ENCODE data around the gene NCAM1. TPM values are rescaled to one million over a fixed set of nuclear protein-coding genes. Genes with fewer than 3 reads are reported as not detected.

The NCAM1 gene
- total RNA-seq, 1 experiment from 2014 or later, result 5.9 TPM

DNA sequence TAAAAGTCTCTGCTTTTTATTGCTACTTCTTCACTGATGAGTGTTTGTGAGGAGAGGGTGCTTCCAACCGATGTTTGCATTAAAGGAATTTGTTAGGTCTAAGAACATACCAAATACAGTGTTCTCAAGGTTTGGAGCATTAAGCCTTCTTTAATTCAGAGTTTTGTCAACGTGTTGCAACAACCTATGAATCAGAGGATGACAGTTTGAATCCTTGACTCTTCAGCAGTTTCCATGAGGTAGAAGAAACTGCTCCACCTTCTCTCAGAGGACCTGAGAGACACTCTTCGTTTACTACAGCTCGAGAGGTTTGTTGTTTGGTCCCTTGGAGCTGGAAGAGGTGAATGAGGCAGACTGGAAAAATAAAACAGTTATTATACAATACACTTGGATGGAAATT, 55.7 kb downstream of the NCAM1 start (continued):
- TF ChIP-seq, protein P1, sequence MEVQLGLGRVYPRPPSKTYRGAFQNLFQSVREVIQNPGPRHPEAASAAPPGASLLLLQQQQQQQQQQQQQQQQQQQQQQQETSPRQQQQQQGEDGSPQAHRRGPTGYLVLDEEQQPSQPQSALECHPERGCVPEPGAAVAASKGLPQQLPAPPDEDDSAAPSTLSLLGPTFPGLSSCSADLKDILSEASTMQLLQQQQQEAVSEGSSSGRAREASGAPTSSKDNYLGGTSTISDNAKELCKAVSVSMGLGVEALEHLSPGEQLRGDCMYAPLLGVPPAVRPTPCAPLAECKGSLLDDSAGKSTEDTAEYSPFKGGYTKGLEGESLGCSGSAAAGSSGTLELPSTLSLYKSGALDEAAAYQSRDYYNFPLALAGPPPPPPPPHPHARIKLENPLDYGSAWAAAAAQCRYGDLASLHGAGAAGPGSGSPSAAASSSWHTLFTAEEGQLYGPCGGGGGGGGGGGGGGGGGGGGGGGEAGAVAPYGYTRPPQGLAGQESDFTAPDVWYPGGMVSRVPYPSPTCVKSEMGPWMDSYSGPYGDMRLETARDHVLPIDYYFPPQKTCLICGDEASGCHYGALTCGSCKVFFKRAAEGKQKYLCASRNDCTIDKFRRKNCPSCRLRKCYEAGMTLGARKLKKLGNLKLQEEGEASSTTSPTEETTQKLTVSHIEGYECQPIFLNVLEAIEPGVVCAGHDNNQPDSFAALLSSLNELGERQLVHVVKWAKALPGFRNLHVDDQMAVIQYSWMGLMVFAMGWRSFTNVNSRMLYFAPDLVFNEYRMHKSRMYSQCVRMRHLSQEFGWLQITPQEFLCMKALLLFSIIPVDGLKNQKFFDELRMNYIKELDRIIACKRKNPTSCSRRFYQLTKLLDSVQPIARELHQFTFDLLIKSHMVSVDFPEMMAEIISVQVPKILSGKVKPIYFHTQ (CRISPR knock-in tag; IDR thresholded peaks at IDR 0.05), result no peak
- TF ChIP-seq FOXP1 (CRISPR knock-in tag; IDR thresholded peaks at IDR 0.05; ENCODE audit: borderline replicate concordance) (no peak), ZNF263 (CRISPR knock-in tag; IDR thresholded peaks at IDR 0.05; ENCODE audit: low read depth) (no peak), TP53 (CRISPR knock-in tag; IDR thresholded peaks at IDR 0.05) (no peak), ESRRA (CRISPR knock-in tag; IDR thresholded peaks at IDR 0.05; ENCODE audit: borderline replicate concordance) (no peak), ZBTB21 (CRISPR knock-in tag; IDR thresholded peaks at IDR 0.05; ENCODE audit: borderline replicate concordance) (no peak), EMX1 (CRISPR knock-in tag; IDR thresholded peaks at IDR 0.05) (no peak)
- TF ChIP-seq, protein P2, sequence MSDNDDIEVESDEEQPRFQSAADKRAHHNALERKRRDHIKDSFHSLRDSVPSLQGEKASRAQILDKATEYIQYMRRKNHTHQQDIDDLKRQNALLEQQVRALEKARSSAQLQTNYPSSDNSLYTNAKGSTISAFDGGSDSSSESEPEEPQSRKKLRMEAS (CRISPR knock-in tag; IDR thresholded peaks at IDR 0.05), result no peak
- TF ChIP-seq, protein P3, sequence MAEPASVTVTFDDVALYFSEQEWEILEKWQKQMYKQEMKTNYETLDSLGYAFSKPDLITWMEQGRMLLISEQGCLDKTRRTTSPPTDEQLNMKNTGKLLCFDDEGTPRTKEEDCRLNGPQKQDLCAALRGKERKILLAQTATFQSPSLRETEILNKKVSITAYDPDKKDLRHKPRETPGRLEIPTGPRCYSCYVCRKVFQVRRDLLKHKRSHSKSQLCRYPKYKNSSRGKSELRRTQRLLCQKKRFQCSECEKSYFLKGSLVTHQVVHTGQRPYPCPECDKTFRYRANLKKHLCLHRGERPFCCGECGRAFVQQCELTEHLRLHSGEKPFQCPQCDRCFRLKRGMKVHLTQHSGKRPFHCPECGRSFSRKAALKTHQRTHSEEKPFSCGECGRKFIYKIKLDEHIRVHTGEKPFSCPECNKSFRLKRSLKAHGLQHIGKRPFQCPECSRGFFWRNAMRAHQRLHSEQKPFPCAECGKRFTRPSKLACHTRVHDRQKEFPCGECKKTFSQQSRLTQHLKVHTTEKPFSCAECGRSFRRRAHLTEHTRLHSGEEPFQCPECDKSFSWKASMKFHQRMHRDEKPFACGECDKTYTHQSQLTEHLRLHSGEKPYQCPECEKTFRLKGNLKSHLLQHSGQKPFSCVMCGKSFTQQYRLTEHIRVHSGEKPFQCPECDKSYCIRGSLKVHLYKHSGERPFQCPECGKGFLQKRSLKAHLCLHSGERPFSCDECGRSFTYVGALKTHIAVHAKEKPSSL (CRISPR knock-in tag; conservative IDR thresholded peaks at IDR 0.05), result no peak

DNA sequence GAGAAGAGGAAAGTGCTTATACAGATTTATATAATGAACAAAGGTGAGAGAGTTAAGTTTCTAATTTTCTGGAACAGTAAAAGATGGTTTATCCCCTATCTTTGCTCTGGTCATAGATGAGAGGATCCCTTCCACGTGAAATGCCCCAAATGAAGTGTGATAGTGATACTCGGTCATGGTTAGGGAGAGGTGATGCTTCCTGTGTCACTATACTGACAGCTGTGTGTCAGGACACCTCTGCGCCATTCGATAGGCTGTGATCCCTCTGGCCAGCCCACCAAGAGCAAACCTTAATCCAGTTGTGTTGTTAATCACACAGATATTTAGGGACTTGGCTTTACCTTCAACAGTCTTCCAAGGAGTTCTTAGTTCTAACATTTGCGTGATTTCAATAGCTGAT, 57.7 kb downstream of the NCAM1 start:
- H3K4me3 Mint-ChIP-seq, result no peak overlapping the region
- H3K36me3 Mint-ChIP-seq, result no peaks in the 10 kb centered on the region
- CTCF ChIA-PET, result no interaction called here

DNA sequence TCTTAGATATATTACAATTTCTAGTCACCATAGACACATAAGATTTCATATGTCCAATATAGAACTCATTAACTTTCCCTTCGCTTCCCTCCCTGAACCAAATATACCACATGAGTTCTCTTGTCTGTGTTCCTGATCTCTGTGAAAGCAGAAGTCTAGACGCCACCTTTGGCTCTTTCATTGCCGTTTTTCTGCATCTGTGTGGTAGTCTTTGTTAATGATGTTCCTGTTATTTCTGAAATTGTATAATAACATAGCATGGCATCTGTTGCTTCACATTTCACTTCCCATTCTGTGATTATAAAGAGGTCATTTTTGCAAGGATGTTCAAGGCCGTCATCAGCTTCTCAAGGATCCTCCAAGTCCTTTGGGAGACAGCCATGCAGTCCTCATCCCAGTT, 58.5 kb downstream of the NCAM1 start:
- Mint-ChIP-seq H3K9me3 (no peaks in the 10 kb centered on the region), H3K27me3 (ENCODE audit: low read depth) (no peaks in the 10 kb centered on the region), H3K27ac (no peak overlapping the region), H3K4me3 (no peak overlapping the region), H3K4me1 (no peaks in the 10 kb centered on the region), H3K36me3 (no peaks in the 10 kb centered on the region)
- DNase-seq (ENCODE audit: low spot score), result no peak
- ATAC-seq, result no peak
- ChIA-PET POLR2A (no interaction called here), CTCF (no interaction called here)
- TF ChIP-seq FOXJ3 (CRISPR knock-in tag; IDR thresholded peaks at IDR 0.05; ENCODE audit: borderline replicate concordance) (no peak), HMGA2 (CRISPR knock-in tag; IDR thresholded peaks at IDR 0.05) (no peak), ESRRA (CRISPR knock-in tag; IDR thresholded peaks at IDR 0.05; ENCODE audit: borderline replicate concordance) (no peak), ZNF232 (CRISPR knock-in tag; IDR thresholded peaks at IDR 0.05) (no peak), ZNF671 (CRISPR knock-in tag; IDR thresholded peaks at IDR 0.05) (no peak), NR2C2 (CRISPR knock-in tag; IDR thresholded peaks at IDR 0.05) (no peak), ETV6 (CRISPR knock-in tag; IDR thresholded peaks at IDR 0.05) (no peak), SMAD4 (CRISPR knock-in tag; IDR thresholded peaks at IDR 0.05) (no peak), TEAD4 (CRISPR knock-in tag; IDR thresholded peaks at IDR 0.05) (no peak)
- TF ChIP-seq, protein P4, sequence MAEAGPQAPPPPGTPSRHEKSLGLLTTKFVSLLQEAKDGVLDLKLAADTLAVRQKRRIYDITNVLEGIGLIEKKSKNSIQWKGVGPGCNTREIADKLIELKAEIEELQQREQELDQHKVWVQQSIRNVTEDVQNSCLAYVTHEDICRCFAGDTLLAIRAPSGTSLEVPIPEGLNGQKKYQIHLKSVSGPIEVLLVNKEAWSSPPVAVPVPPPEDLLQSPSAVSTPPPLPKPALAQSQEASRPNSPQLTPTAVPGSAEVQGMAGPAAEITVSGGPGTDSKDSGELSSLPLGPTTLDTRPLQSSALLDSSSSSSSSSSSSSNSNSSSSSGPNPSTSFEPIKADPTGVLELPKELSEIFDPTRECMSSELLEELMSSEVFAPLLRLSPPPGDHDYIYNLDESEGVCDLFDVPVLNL (CRISPR knock-in tag; IDR thresholded peaks at IDR 0.05; ENCODE audit: borderline replicate concordance, low read depth), result no peak
- TF ChIP-seq, protein P5, sequence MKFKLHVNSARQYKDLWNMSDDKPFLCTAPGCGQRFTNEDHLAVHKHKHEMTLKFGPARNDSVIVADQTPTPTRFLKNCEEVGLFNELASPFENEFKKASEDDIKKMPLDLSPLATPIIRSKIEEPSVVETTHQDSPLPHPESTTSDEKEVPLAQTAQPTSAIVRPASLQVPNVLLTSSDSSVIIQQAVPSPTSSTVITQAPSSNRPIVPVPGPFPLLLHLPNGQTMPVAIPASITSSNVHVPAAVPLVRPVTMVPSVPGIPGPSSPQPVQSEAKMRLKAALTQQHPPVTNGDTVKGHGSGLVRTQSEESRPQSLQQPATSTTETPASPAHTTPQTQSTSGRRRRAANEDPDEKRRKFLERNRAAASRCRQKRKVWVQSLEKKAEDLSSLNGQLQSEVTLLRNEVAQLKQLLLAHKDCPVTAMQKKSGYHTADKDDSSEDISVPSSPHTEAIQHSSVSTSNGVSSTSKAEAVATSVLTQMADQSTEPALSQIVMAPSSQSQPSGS (CRISPR knock-in tag; IDR thresholded peaks at IDR 0.05; ENCODE audit: borderline replicate concordance, low read depth), result no peak
- TF ChIP-seq, protein P2 (CRISPR knock-in tag; IDR thresholded peaks at IDR 0.05), result no peak
- TF ChIP-seq, protein P6, sequence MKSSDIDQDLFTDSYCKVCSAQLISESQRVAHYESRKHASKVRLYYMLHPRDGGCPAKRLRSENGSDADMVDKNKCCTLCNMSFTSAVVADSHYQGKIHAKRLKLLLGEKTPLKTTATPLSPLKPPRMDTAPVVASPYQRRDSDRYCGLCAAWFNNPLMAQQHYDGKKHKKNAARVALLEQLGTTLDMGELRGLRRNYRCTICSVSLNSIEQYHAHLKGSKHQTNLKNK (CRISPR knock-in tag; IDR thresholded peaks at IDR 0.05), result no peak
- TF ChIP-seq, protein P7, sequence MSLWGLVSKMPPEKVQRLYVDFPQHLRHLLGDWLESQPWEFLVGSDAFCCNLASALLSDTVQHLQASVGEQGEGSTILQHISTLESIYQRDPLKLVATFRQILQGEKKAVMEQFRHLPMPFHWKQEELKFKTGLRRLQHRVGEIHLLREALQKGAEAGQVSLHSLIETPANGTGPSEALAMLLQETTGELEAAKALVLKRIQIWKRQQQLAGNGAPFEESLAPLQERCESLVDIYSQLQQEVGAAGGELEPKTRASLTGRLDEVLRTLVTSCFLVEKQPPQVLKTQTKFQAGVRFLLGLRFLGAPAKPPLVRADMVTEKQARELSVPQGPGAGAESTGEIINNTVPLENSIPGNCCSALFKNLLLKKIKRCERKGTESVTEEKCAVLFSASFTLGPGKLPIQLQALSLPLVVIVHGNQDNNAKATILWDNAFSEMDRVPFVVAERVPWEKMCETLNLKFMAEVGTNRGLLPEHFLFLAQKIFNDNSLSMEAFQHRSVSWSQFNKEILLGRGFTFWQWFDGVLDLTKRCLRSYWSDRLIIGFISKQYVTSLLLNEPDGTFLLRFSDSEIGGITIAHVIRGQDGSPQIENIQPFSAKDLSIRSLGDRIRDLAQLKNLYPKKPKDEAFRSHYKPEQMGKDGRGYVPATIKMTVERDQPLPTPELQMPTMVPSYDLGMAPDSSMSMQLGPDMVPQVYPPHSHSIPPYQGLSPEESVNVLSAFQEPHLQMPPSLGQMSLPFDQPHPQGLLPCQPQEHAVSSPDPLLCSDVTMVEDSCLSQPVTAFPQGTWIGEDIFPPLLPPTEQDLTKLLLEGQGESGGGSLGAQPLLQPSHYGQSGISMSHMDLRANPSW (CRISPR knock-in tag; conservative IDR thresholded peaks at IDR 0.05; ENCODE audit: low read depth), result no peak
- TF ChIP-seq, protein P8, sequence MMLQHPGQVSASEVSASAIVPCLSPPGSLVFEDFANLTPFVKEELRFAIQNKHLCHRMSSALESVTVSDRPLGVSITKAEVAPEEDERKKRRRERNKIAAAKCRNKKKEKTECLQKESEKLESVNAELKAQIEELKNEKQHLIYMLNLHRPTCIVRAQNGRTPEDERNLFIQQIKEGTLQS (CRISPR knock-in tag; conservative IDR thresholded peaks at IDR 0.05), result no peak

More for the DNA sequence above, 57.7 kb downstream of the NCAM1 start:
- no peak for DNase-seq (ENCODE audit: low spot score)
- H3K27me3 Mint-ChIP-seq (ENCODE audit: low read depth), result no peaks in the 10 kb centered on the region
- H3K4me1 Mint-ChIP-seq, result no peaks in the 10 kb centered on the region
- H3K27ac Mint-ChIP-seq, result no peak overlapping the region
- POLR2A ChIA-PET, result no interaction called here
- H3K9me3 Mint-ChIP-seq, result no peaks in the 10 kb centered on the region
- ATAC-seq, result no peak
- TF ChIP-seq FOXP1 (CRISPR knock-in tag; IDR thresholded peaks at IDR 0.05; ENCODE audit: borderline replicate concordance), result no peak
